Right renal pelvis (tissue), 4 donors: ENCODE measurements around the gene HLA-DQA1. TPM values are rescaled to one million over a fixed set of nuclear protein-coding genes. Genes with fewer than 3 reads are reported as not detected.
"Not testable (repeated sequence)": the region's sequence is repeated elsewhere in the genome, so short reads cannot be mapped to it uniquely, and the experiment has no call there.

Experiments
- DNase-seq, 4 donors: peaks; one replicate each; pipeline ENCODE4 v3.0.0-alpha.2; 2013; ENCODE audit warnings: low read depth in 4 of 4, low spot score in 3 of 4, missing footprints in 1 of 4
- polyA plus RNA-seq, 4 donors: library from polyadenylated mRNA; unstranded; fragments of 120-200 nt; gene quantifications; one replicate each; pipeline ENCODE4 v1.2.1, GENCODE V29; 2013; ENCODE audit not compliant: insufficient read length in 4 of 4

The HLA-DQA1 gene
- polyA plus RNA-seq, 4 donors = 2.7 to 6.7 (median 3.6) TPM

- DNase-seq = not testable (repeated sequence)
Observed at GRCh38 chr6:32657819-32658218, 20.6 kb downstream of the HLA-DQA1 start.

GRCh38 chr6:32658268-32658897 lies 21.2 kb downstream of the HLA-DQA1 start:
- DNase-seq = no peak

GRCh38 chr6:32659856-32660595 lies 22.8 kb downstream of the HLA-DQA1 start:
- no peak for DNase-seq

DNA sequence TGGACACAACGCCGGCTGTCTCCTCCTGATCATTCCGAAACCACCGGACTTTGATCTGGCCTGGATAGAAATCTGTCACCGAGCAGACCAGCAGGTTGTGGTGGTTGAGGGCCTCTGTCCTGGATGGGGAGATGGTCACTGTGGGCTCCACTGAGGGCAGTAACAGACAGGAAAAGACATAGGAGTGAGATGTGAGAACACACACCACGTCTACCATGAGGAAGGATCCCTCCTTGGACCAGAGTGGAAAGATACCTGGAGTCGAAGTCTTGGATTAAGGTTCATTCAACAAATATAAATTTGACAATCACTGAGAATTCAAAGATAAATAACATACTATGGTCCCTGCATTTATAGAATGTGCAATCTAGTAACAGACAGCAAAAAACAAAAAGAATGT lies 24.9 kb downstream of the HLA-DQA1 start:
- no peak for DNase-seq

- no peak for DNase-seq
Observed at GRCh38 chr6:32662836-32663235, 25.6 kb downstream of the HLA-DQA1 start.

- no peak for DNase-seq
Observed at GRCh38 chr6:32664354-32664753, 27.1 kb downstream of the HLA-DQA1 start.

DNA sequence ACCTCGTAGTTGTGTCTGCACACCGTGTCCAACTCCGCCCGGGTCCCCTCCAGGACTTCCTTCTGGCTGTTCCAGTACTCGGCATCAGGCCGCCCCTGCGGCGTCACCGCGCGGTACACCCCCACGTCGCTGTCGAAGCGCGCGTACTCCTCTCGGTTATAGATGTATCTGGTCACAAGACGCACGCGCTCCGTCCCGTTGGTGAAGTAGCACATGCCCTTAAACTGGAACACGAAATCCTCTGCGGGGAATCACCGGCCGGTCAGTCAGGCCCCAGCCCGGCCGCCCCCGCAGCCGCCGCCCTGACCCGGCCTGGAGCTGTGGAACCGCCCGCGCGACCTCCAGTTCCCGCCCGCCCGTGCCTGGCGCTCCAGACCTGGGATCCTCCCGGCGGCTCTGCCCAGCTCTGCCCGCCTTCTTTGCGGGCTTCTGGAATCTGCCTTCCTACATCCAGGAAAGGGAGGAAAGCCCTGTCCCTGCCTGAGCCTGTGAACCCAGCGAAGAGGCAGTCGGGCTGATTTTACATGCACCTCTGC lies 27.7 kb downstream of the HLA-DQA1 start:
- DNase-seq = no peak

DNA sequence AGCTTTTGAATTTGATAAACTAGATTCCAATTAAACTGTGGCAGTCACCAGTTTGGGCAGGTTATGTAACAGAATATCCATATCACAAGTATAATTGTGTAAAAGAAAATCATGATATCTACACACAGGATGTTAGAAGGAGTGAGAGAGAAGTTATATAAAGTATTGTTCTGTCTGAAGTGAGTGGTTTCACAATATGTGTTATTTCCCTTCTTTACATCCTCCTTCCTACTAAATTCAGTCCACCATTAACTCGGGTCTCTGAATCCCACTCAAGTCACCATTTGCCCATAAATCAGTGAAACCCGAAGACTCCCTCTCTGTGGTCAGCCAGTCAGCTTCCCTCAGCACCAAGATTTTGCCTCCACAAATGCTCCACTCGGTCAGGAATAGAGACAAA lies 28.5 kb downstream of the HLA-DQA1 start:
- no peak for DNase-seq

DNA sequence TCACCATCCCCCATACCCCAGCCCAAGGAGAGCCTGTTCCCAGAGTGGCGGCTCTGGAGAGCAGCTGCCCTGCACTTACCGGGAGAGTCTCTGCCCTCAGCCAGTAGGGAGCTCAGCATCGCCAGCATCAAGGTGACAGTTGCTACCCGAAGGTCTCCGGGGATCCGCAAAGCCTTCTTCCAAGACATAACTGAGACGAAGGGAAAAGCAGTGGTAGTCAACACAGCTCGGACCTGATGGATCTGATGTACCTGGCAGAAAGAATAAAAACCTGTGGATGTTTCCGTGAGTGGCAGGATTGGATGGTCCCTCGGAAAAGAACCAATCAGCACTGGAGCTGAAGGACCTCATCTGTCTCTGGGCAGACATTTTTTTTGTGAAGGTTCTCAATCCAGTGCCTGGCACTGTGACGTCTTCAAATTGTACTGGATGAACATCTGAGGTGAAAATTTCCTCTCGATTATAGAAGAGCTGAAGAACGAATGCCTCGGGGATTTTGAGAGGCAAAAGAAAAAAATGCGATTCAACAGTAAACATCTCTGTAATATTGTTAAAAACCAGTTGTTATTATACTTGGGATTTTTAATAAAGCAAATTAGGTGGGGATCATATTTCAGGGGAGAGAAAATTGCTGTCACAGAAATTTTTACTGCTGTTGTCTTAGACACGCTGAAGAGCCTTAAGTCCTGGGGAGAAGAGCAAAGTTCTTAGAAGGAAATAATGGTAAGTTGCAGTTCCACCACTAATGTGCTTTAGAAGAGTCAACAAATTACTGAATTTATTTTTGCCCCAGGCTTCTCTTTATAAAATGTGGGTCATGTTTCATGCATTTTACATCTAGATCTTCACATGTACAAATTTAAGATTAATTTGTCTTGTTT lies 29.5 kb downstream of the HLA-DQA1 start, which contains the start of gene HLA-DQB1:
TSS of gene HLA-DQB1 (minus strand) at position 238 of the 881 bp plus-strand sequence. CDS start at position 188, 50 bp downstream.
- DNase-seq = peak; percentile 22 to 52 (median 34)

GRCh38 chr6:32668226-32668747 lies 31.1 kb downstream of the HLA-DQA1 start:
- no peak for DNase-seq

DNA sequence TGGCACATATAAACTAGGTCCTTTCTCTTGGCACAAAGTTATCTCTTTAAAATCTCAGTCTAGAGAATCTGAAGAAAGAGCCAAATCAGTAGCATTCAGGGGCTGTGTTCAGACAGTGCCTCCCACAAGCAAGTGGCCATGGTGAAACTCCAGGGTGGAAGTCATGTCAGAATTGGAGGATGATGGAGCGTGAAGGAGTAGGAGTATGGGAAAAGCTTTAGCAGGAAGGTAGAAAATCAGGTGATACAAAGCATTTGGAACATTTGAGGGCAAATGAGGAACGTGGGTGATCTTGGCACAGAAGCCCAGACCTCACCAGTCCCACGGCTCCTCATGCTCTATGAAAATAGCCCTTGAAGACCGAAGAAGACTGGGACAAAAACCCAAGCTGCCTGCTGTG lies 32.0 kb downstream of the HLA-DQA1 start:
- no peak for DNase-seq

DNA sequence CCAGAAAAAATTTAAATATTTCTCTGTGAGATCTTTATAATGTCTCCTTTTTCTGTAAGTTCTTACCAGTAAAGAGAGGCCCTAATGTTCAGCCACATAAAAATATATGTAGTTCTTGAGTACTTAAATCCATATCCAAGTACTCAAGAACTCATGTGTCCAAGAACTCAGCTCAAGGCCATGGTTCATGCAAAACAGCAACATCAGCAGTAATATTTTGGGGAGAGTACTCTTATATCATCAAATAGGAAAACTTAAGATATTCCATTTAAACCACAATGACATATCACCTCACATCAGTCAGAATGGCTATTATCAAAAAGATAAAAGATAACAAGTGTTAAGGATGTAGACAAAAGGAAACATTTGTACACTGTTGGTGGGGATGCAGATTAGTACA lies 32.7 kb downstream of the HLA-DQA1 start:
- no peak for DNase-seq

DNA sequence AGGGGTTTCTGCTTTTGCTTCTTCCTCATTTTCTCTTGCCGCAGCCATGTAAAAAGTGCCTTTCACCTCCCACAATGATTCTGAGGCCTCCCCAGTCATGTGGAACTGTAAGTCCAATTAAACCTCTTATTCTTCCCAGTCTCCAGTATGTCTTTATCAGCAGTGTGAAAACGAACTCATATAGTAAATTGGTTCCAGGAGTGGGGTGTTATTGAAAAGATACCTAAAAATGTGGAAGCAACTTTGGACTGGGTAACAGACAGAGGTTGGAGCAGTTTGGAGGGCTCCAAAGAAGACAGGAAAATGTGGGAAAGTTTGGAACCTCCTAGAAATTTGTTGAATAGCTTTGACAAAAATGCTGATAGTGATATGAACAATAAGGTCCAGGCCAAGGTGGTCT lies 34.7 kb downstream of the HLA-DQA1 start:
- DNase-seq = not testable (repeated sequence)

DNA sequence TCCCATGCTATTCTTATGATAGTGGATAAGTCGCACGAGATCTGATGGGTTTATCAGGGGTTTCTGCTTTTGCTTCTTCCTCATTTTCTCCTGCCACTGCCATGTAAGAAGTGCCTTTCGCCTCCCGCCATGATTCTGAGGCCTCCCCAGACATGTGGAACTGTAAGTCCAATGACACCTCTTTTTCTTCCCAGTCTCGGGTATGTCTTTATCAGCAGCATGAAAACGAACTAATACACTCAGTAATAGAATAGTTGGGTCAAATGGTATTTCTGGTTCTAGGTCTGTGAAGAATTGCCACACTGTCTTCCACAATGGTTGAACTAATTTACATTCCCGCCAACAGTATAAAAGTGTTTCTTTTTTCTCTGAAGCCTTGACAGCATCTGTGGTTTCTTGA lies 36.9 kb downstream of the HLA-DQA1 start:
- DNase-seq = not testable (repeated sequence)

GRCh38 chr6:32679492-32679891 lies 42.3 kb downstream of the HLA-DQA1 start:
- no peak for DNase-seq

DNA sequence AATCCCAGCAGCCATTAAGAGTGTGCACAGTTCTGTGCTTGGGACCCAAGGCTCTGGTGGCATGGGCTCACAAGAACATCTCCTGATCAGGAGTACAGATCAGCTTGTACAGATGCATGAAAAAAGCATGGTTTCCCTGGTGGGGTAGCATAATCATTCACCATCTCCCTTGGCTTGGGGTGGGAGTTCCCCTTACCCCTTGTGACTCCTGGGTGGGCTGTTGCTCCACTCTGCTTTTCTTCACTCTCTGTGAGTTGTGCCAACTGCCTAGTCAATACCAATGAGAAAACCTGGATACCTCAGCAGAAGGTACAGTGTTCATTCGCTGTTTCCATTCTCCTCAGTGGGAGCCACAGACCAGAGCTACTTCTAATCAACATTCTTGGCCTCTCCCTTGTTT lies 42.8 kb downstream of the HLA-DQA1 start:
- no peak for DNase-seq

GRCh38 chr6:32684246-32684645 lies 47.0 kb downstream of the HLA-DQA1 start:
- no peak for DNase-seq

GRCh38 chr6:32685603-32686002 lies 48.4 kb downstream of the HLA-DQA1 start:
- no peak for DNase-seq

- no peak for DNase-seq
Observed at GRCh38 chr6:32689531-32690501, 52.6 kb downstream of the HLA-DQA1 start.
